Large intestine (tissue), 3 donors: ENCODE data around the gene POMGNT1. TPM values are rescaled to one million over a fixed set of nuclear protein-coding genes. Genes with fewer than 3 reads are reported as not detected.
A peak's percentile ranks its signal among the peaks of the same experiment; 100 is the strongest.
"Not testable (repeated sequence)": the region's sequence is repeated elsewhere in the genome, so short reads cannot be mapped to it uniquely, and the experiment has no call there.

Experiments
- DNase-seq, 2 donors: peaks; one replicate each; pipeline versions ENCODE4 v3.0.0 to v3.0.0-alpha.2; 2013
- H3K27ac ChIP-seq: one replicate; pipeline ENCODE4 v1.5.1; 2013; ENCODE audit warnings: low read length
- H3K27me3 ChIP-seq: 2 replicates; pipeline ENCODE4 v1.6.1; 2013; ENCODE audit warnings: low read length; ENCODE audit not compliant: control insufficient read depth, insufficient read depth
- H3K36me3 ChIP-seq: 2 replicates; pipeline ENCODE4 v1.6.1; 2013; ENCODE audit warnings: low read length; ENCODE audit not compliant: control insufficient read depth, insufficient read depth
- H3K4me1 ChIP-seq: one replicate; pipeline ENCODE4 v1.6.1; 2013; ENCODE audit warnings: low read length; ENCODE audit not compliant: control insufficient read depth, insufficient read depth
- H3K4me3 ChIP-seq: one replicate; pipeline ENCODE4 v1.5.1; 2013; ENCODE audit warnings: low read length
- H3K9me3 ChIP-seq: one replicate; pipeline ENCODE4 v1.6.1; 2013; ENCODE audit warnings: mild to moderate bottlenecking, low read depth, low read length, moderate library complexity; ENCODE audit not compliant: control insufficient read depth
- WGBS: methylation state at CpG from one replicate; pipeline ENCODE4 v1.1.5; 2013; ENCODE audit warnings: low lambda C conversion rate; ENCODE audit not compliant: insufficient coverage; 5-methylcytosine and 5-hydroxymethylcytosine counted together
- polyA plus RNA-seq: library from polyadenylated mRNA; unstranded; fragments of 120-200 nt; gene quantifications from one replicate; pipeline ENCODE4 v1.2.1, GENCODE V29; 2013

Gene POMGNT1
- polyA plus RNA-seq, 1 donor, result 56.4 TPM

DNA sequence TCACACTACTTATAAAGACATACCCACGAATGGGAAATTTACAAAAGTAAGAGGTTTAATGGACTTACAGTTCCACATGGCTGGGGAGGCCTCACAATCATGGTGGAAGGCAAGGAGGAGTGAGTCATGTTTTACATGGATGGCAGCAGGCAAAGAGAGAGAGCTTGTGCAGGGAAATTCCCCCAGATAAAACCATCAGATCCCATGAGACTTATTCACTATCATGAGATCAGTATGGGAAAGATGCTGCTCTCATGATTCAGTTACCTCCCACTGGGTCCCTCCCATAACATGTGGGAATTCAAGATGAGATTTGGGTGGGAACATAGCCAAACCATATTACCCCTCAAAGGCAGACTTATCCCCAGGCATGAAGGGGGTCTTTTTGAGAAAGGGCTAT is 40.6 kb upstream of the POMGNT1 start:
- H3K27me3 ChIP-seq, H3K4me3 ChIP-seq, H3K4me1 ChIP-seq, H3K27ac ChIP-seq, H3K9me3 ChIP-seq, DNase-seq, H3K36me3 ChIP-seq: not testable (repeated sequence)
- 80% methylated on average over 1 of the region's 1 CpG for WGBS

- Histone ChIP-seq H3K9me3 (peaks cover 5% of the 10 kb centered on the region), H3K27me3 (no peaks in the 10 kb centered on the region), H3K4me1 (no peaks in the 10 kb centered on the region), H3K36me3 (no peaks in the 10 kb centered on the region), H3K27ac (no peak overlapping the region), H3K4me3 (no peak overlapping the region)
- no peak for DNase-seq
- WGBS, result no CpG with 5 or more reads among the region's 4 CpGs
Measured at GRCh38 chr1:46236882-46237281, 38.6 kb upstream of the POMGNT1 start.

- not testable (repeated sequence) for H3K27me3 ChIP-seq, H3K27ac ChIP-seq, H3K36me3 ChIP-seq, H3K9me3 ChIP-seq, H3K4me1 ChIP-seq, H3K4me3 ChIP-seq, DNase-seq
- WGBS, result no CpG with 5 or more reads among the region's 3 CpGs
Measured at GRCh38 chr1:46231231-46231630, 33.0 kb upstream of the POMGNT1 start.

DNA sequence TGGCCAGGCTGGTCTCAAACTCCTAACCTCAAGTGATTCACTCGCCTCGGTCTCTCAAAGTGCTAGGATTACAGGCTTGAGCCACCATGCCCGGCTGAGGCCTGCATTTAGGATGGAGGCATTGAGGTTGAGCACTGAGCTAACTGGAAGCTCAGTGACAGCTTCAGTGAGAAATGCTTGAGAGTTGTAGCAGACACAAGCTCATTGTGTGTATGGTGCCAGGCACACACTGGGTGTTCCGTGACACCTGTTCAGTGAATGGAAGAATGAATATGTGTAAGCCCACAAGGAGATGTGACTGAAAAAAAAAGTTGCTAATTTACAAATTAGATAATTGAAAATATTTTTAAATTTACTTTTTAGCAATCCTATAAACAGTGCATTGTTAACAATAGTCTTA is 26.7 kb upstream of the POMGNT1 start:
- Histone ChIP-seq H3K4me1 (peaks cover 9% of the 10 kb centered on the region), H3K4me3 (no peak overlapping the region), H3K27me3 (no peaks in the 10 kb centered on the region), H3K27ac (no peak overlapping the region), H3K9me3 (no peaks in the 10 kb centered on the region), H3K36me3 (no peaks in the 10 kb centered on the region)
- DNase-seq, result no peak
- 100% methylated on average over 1 of the region's 4 CpGs for WGBS

DNA sequence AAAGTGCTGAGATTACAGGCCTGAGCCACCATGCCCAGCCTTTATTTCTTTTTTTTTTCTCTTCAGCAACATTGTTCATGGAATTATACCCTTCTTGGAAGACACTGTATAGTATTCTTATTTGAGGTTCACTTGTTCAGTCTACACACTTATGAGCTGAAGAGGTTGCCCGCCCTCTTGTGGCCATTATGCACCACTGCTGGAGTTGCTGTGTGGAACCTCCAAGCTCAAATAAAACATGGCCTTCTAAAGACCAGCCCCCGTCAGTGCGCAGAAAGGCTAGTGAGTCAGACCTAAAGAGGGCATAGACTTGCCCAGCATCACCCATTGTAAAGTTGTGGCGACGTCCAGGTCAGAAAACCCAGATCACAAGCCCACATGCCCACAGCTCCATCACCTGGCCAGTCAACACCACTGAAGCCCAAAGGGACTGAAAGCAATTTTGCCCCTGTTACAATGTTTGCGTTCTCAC is 25.3 kb upstream of the POMGNT1 start:
- Histone ChIP-seq H3K27ac (no peak overlapping the region), H3K4me3 (no peak overlapping the region), H3K27me3 (no peaks in the 10 kb centered on the region), H3K36me3 (no peaks in the 10 kb centered on the region), H3K9me3 (no peaks in the 10 kb centered on the region), H3K4me1 (peaks cover 9% of the 10 kb centered on the region)
- peak; percentile 56 to 70 for DNase-seq
- WGBS, result no CpG with 5 or more reads among the region's 6 CpGs

GRCh38 chr1:46223055-46223454 is 24.8 kb upstream of the POMGNT1 start:
- not testable (repeated sequence) for H3K4me3 ChIP-seq, H3K27me3 ChIP-seq, H3K9me3 ChIP-seq, H3K4me1 ChIP-seq, DNase-seq, H3K36me3 ChIP-seq, H3K27ac ChIP-seq
- no CpG with 5 or more reads among the region's 11 CpGs for WGBS

GRCh38 chr1:46221749-46222148 is 23.5 kb upstream of the POMGNT1 start:
- H3K27me3 ChIP-seq, result no peaks in the 10 kb centered on the region
- DNase-seq, result peak; percentile 56 to 79
- 14% methylated on average over 1 of the region's 4 CpGs for WGBS
- H3K4me1 ChIP-seq, result peaks cover 9% of the 10 kb centered on the region
- H3K36me3 ChIP-seq, result no peaks in the 10 kb centered on the region
- H3K4me3 ChIP-seq, result no peak overlapping the region
- no peak overlapping the region for H3K27ac ChIP-seq
- H3K9me3 ChIP-seq, result no peaks in the 10 kb centered on the region

DNA sequence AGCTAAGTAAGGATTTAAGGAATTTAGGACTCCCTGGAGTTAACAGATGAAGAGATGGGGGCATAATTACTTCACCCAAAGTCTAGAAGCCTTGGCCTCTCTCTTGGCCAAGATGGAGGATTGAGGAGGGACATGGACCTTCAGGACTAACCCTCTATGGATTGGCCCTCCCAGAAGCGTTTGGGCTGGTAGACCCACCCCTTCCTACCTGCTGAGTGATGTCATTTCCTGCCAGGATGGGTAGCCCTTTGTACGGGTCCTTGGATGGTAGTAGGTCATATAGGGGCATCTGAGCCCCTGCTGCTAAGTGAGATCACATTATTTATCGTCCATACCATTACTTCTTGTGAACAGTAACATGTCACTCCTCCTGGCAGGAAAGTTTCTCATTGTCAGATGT is 22.6 kb upstream of the POMGNT1 start:
- no peaks in the 10 kb centered on the region for H3K36me3 ChIP-seq
- no CpG with 5 or more reads among the region's 3 CpGs for WGBS
- no peak overlapping the region for H3K27ac ChIP-seq
- DNase-seq, result no peak
- H3K9me3 ChIP-seq, result no peaks in the 10 kb centered on the region
- no peaks in the 10 kb centered on the region for H3K27me3 ChIP-seq
- no peak overlapping the region for H3K4me3 ChIP-seq
- peaks cover 9% of the 10 kb centered on the region for H3K4me1 ChIP-seq

- WGBS, result no CpG with 5 or more reads among the region's 18 CpGs
- DNase-seq, result no peak
- no peak overlapping the region for H3K4me3 ChIP-seq
- no peaks in the 10 kb centered on the region for H3K36me3 ChIP-seq
- no peaks in the 10 kb centered on the region for H3K27me3 ChIP-seq
- no peak overlapping the region for H3K27ac ChIP-seq
- H3K9me3 ChIP-seq, result no peaks in the 10 kb centered on the region
- H3K4me1 ChIP-seq, result peaks cover 9% of the 10 kb centered on the region
Measured at GRCh38 chr1:46219551-46220520, 21.6 kb upstream of the POMGNT1 start.

DNA sequence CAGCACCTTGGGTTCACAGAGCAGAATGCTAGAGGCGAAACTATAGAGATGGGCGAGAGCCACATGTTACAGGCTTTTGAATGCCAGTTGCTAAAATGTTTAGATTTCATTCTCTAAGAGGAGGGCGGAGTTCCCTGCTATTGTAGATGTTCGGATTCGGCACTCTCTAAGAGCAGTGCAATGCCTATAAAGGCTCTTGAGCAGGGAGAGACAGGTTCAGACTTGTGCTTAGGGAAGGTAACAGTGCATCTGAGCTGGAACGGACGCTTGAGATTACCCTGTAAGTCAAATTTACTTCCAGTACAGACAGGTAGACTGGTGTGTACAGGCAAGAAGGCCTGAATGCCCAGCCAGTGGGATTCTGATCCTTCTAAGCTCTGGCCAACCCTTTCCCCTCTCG is 20.2 kb upstream of the POMGNT1 start:
- Histone ChIP-seq H3K4me3 (no peak overlapping the region), H3K4me1 (peaks cover 8% of the 10 kb centered on the region), H3K36me3 (no peaks in the 10 kb centered on the region), H3K27ac (no peak overlapping the region), H3K9me3 (no peaks in the 10 kb centered on the region), H3K27me3 (no peaks in the 10 kb centered on the region)
- 90% methylated on average over 2 of the region's 8 CpGs for WGBS
- no peak for DNase-seq

DNA sequence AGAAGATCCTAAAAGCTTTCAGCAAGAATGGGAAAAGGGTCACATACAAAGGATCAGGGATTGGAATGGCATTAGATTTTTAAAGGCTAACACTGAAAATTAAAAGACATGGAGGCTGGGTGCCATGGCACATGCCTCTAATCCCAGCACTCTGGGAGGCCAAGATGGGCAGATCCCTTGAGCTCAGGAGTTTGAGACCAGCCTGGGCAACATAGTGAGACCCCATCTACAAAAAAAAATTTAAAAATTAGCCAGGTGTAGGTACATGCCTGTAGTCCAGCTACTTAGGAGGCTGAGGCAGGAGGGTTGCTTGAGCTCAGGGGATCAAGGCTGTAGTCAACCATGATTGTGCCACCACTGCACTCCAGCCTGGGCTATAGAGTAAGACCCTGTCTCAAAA is 17.3 kb upstream of the POMGNT1 start:
- H3K9me3 ChIP-seq, result no peaks in the 10 kb centered on the region
- H3K27ac ChIP-seq, result no peak overlapping the region
- H3K27me3 ChIP-seq, result no peaks in the 10 kb centered on the region
- no peaks in the 10 kb centered on the region for H3K36me3 ChIP-seq
- no peaks in the 10 kb centered on the region for H3K4me1 ChIP-seq
- DNase-seq, result no peak
- H3K4me3 ChIP-seq, result no peak overlapping the region
